H9 (cell line): ENCODE results near the gene ING1. TPM values are rescaled to one million over a fixed set of nuclear protein-coding genes. Genes with fewer than 3 reads are reported as not detected.
A peak's percentile ranks its signal among the peaks of the same experiment; 100 is the strongest.

Experiments used
- DNase-seq: peaks from one replicate; pipeline ENCODE4 v3.0.0-alpha.2; 2017
- H2AFZ ChIP-seq: one replicate; pipeline ENCODE4 v1.6.1; 2013; ENCODE audit warnings: mild to moderate bottlenecking, low read length, control low read depth, moderate library complexity
- H2AK5ac ChIP-seq: 2 replicates; pipeline ENCODE4 v1.6.1; 2013; ENCODE audit warnings: low read length, control low read depth, mixed read lengths; ENCODE audit not compliant: insufficient read length
- H2BK120ac ChIP-seq: one replicate; pipeline ENCODE4 v1.6.1; 2013; ENCODE audit warnings: low read depth, mild to moderate bottlenecking, low read length, control low read depth, inconsistent platforms; ENCODE audit not compliant: poor library complexity, severe bottlenecking
- H2BK12ac ChIP-seq: 2 replicates; pipeline ENCODE4 v1.6.1; 2013; ENCODE audit warnings: low read length, control low read depth, mixed read lengths, low read depth; ENCODE audit not compliant: insufficient read length
- H2BK15ac ChIP-seq: 2 replicates; pipeline ENCODE4 v1.6.1; 2013; ENCODE audit warnings: low read depth, low read length, control low read depth
- H2BK20ac ChIP-seq: one replicate; pipeline ENCODE4 v1.6.1; 2013; ENCODE audit warnings: low read depth, mild to moderate bottlenecking, low read length, control low read depth, inconsistent platforms; ENCODE audit not compliant: poor library complexity, severe bottlenecking
- H2BK5ac ChIP-seq: 2 replicates; pipeline ENCODE4 v1.6.1; 2013; ENCODE audit warnings: low read length, control low read depth, mixed read lengths; ENCODE audit not compliant: insufficient read length
- H3K14ac ChIP-seq: 2 replicates; pipeline ENCODE4 v1.6.1; 2013; ENCODE audit warnings: low read length, control low read depth; ENCODE audit not compliant: insufficient read depth
- H3K18ac ChIP-seq: 2 replicates; pipeline ENCODE4 v1.6.1; 2013; ENCODE audit warnings: low read depth, mild to moderate bottlenecking, mixed read lengths, low read length, control low read depth; ENCODE audit not compliant: insufficient read length
- H3K23ac ChIP-seq: 2 replicates; pipeline ENCODE4 v1.6.1; 2013; ENCODE audit warnings: low read length, control low read depth, mixed read lengths, low read depth; ENCODE audit not compliant: insufficient read length
- H3K23me2 ChIP-seq: 2 replicates; pipeline ENCODE4 v1.6.1; 2013; ENCODE audit warnings: low read depth, mild to moderate bottlenecking, mixed read lengths, low read length, control low read depth; ENCODE audit not compliant: insufficient read length, poor library complexity, severe bottlenecking
- H3K27ac ChIP-seq: 2 replicates; pipeline ENCODE4 v1.5.1; 2013; ENCODE audit warnings: low read length, control low read depth, mixed read lengths, low read depth; ENCODE audit not compliant: insufficient read length
- H3K27me3 ChIP-seq: 2 replicates; pipeline ENCODE4 v1.6.1; 2013; ENCODE audit warnings: low read length, control low read depth, inconsistent platforms; ENCODE audit not compliant: insufficient read depth
- H3K4ac ChIP-seq: 2 replicates; pipeline ENCODE4 v1.6.1; 2013; ENCODE audit warnings: low read depth, mild to moderate bottlenecking, control low read depth, inconsistent platforms, low read length, moderate library complexity
- H3K4me1 ChIP-seq: 2 replicates; pipeline ENCODE4 v1.6.1; 2013; ENCODE audit warnings: low read length, control low read depth, inconsistent platforms; ENCODE audit not compliant: insufficient read depth
- H3K4me2 ChIP-seq: 2 replicates; pipeline ENCODE4 v1.6.1; 2013; ENCODE audit warnings: low read length, control low read depth, mixed read lengths; ENCODE audit not compliant: insufficient read length, insufficient read depth
- H3K56ac ChIP-seq: 2 replicates; pipeline ENCODE4 v1.6.1; 2013; ENCODE audit warnings: low read depth, mild to moderate bottlenecking, mixed read lengths, low read length, control low read depth; ENCODE audit not compliant: insufficient read length
- H3K79me1 ChIP-seq: 2 replicates; pipeline ENCODE4 v1.6.1; 2013; ENCODE audit warnings: low read depth, mild to moderate bottlenecking, moderate library complexity, low read length, control low read depth, inconsistent platforms; ENCODE audit not compliant: insufficient read depth, poor library complexity, severe bottlenecking
- H3K79me2 ChIP-seq: 2 replicates; pipeline ENCODE4 v1.6.1; 2013; ENCODE audit warnings: low read length, control low read depth, inconsistent platforms; ENCODE audit not compliant: insufficient read depth
- H3K9ac ChIP-seq: 2 replicates; pipeline ENCODE4 v1.6.1; 2013; ENCODE audit warnings: low read length, control low read depth, mixed read lengths; ENCODE audit not compliant: insufficient read length; ENCODE audit errors: extremely low read depth
- H3K9me3 ChIP-seq: one replicate; pipeline ENCODE4 v1.6.1; 2013; ENCODE audit warnings: low read depth, low read length, inconsistent platforms; ENCODE audit not compliant: control insufficient read depth
- H3T11ph ChIP-seq: one replicate; pipeline ENCODE4 v1.6.1; 2013; ENCODE audit warnings: mild to moderate bottlenecking, low read length, control low read depth, inconsistent platforms
- H4K20me1 ChIP-seq: one replicate; pipeline ENCODE4 v1.6.1; 2013; ENCODE audit not compliant: control insufficient read depth, insufficient read length, insufficient read depth
- H4K5ac ChIP-seq: 2 replicates; pipeline ENCODE4 v1.6.1; 2013; ENCODE audit warnings: low read depth, mild to moderate bottlenecking, mixed read lengths, low read length, control low read depth; ENCODE audit not compliant: insufficient read length
- H4K8ac ChIP-seq: replicated peaks from 2 replicates; pipeline ENCODE4 v1.6.1; 2013; ENCODE audit warnings: low read length, control low read depth, mixed read lengths, low read depth; ENCODE audit not compliant: insufficient read length
- H4K91ac ChIP-seq: 2 replicates; pipeline ENCODE4 v1.6.1; 2013; ENCODE audit warnings: low read depth, mild to moderate bottlenecking, moderate library complexity, mixed read lengths, low read length, control low read depth; ENCODE audit not compliant: insufficient read length
- H3K27ac Mint-ChIP-seq, 3 experiments: 2 replicates in 2 of 3; 3 replicates in 1 of 3; pipeline ENCODE4 v1.8.0; 2020 to 2021; ENCODE audit warnings: mixed read lengths in 3 of 3, mild to moderate bottlenecking in 1 of 3, moderate library complexity in 1 of 3
- H3K27me3 Mint-ChIP-seq: 2 replicates; pipeline ENCODE4 v1.8.0; 2021; ENCODE audit warnings: low read depth, mild to moderate bottlenecking, moderate library complexity, mixed read lengths
- H3K36me3 Mint-ChIP-seq, 3 experiments: 2 replicates in 2 of 3; 3 replicates in 1 of 3; pipeline ENCODE4 v1.8.0; 2020 to 2021; ENCODE audit warnings: low read depth in 3 of 3, mixed read lengths in 3 of 3; ENCODE audit not compliant: insufficient read depth in 1 of 3
- H3K4me1 Mint-ChIP-seq, 2 experiments: 2 replicates each; pipeline ENCODE4 v1.8.0; 2020; ENCODE audit warnings: mixed read lengths in 2 of 2
- H3K4me3 Mint-ChIP-seq, 2 experiments: 2 replicates in 1 of 2; 3 replicates in 1 of 2; pipeline ENCODE4 v1.8.0; 2020 to 2021; ENCODE audit warnings: mild to moderate bottlenecking in 2 of 2, mixed read lengths in 2 of 2, moderate library complexity in 1 of 2
- H3K9me3 Mint-ChIP-seq, 2 experiments: 2 replicates in 1 of 2; 3 replicates in 1 of 2; pipeline ENCODE4 v1.8.0; 2020; ENCODE audit warnings: mild to moderate bottlenecking in 2 of 2, mixed read lengths in 2 of 2, moderate library complexity in 1 of 2
- CTCF ChIP-seq: fragments of 200-600 bp; sonication (generic); conservative IDR thresholded peaks from 3 replicates; pipeline ENCODE4 v1.8.0; 2021; ENCODE audit warnings: antibody characterized with exemption, mild to moderate bottlenecking
- WGBS: extraction: QIAGEN DNeasy Blood & Tissue Kit; methylation state at CpG from one replicate; pipeline ENCODE4 v1.1.7; 2013; ENCODE audit warnings: missing lambda C conversion rate, low lambda C conversion rate, mixed read lengths; ENCODE audit not compliant: insufficient read length; ENCODE audit errors: extremely low coverage; 5-methylcytosine and 5-hydroxymethylcytosine counted together
- total RNA-seq: library from RNA; stranded (reverse); gene quantifications from 2 replicates; pipeline ENCODE4 v1.2.1, GENCODE V29; 2021

ING1 gene
- total RNA-seq, 1 experiment from 2014 or later, result 17.3 TPM

GRCh38 chr13:110705356-110705825 is 8.1 kb upstream of the ING1 start:
- peak overlapping the region; percentile 87 to 95 for H3K4me3 Mint-ChIP-seq
- no peak overlapping the region for H4K91ac ChIP-seq
- no CpG with 5 or more reads among the region's 12 CpGs for WGBS
- peaks cover 15 to 25% (median 25%) of the 10 kb centered on the region in 3 experiments for H3K36me3 Mint-ChIP-seq
- no peak overlapping the region for H3K27ac ChIP-seq
- peak overlapping the region in 2 of 3 experiments; percentile 87 to 96; a peak in 3 of 7 replicates for H3K27ac Mint-ChIP-seq
- peak overlapping the region; percentile 50 for H3K4me2 ChIP-seq
- H2BK20ac ChIP-seq, result no peak overlapping the region
- no peaks in the 10 kb centered on the region for H4K20me1 ChIP-seq
- no peaks in the 10 kb centered on the region for H3K27me3 ChIP-seq
- no peaks in the 10 kb centered on the region for H3K23me2 ChIP-seq
- H2BK15ac ChIP-seq, result no peak overlapping the region
- H2AFZ ChIP-seq, result no peak overlapping the region
- H3K4me1 ChIP-seq, result no peaks in the 10 kb centered on the region; the same call in 1 of the 2 replicates
- H2BK120ac ChIP-seq, result no peak overlapping the region
- H3K9ac ChIP-seq, result peak overlapping the region; percentile 33
- no peak overlapping the region for H2AK5ac ChIP-seq
- H3K9me3 ChIP-seq, result no peaks in the 10 kb centered on the region
- H4K8ac ChIP-seq, result no peak overlapping the region
- TF ChIP-seq CTCF, result no peak
- no peaks in the 10 kb centered on the region for H3K79me2 ChIP-seq
- H2BK5ac ChIP-seq, result no peak overlapping the region
- H3K14ac ChIP-seq, result peak overlapping the region; percentile 66
- no peak overlapping the region for H3T11ph ChIP-seq
- no peak overlapping the region for H3K23ac ChIP-seq
- H3K56ac ChIP-seq, result no peak overlapping the region
- peak overlapping the region; percentile 25 for H3K18ac ChIP-seq
- no peak for DNase-seq
- H3K4me1 Mint-ChIP-seq, result peaks cover 18 to 25% of the 10 kb centered on the region in 2 experiments
- no peak overlapping the region for H2BK12ac ChIP-seq
- no peaks in the 10 kb centered on the region; the same call in 1 of the 2 replicates for H3K27me3 Mint-ChIP-seq
- H4K5ac ChIP-seq, result no peak overlapping the region
- H3K9me3 Mint-ChIP-seq, result no peaks in the 10 kb centered on the region; a peak in 1 of 5 replicates
- H3K79me1 ChIP-seq, result no peaks in the 10 kb centered on the region
- H3K4ac ChIP-seq, result no peak overlapping the region
